ENCODE results near the gene MTSS2. TPM values are rescaled to one million over a fixed set of nuclear protein-coding genes. Genes with fewer than 3 reads are reported as not detected.

The MTSS2 gene
- total RNA-seq, 4 donors from 2014 or later: 74.9 to 238 (median 130) TPM

- TF ChIP-seq POLR2AphosphoS5 (IDR thresholded peaks at IDR 0.05) (peak in 1 of 2 donors; percentile 83), EP300 (IDR thresholded peaks at IDR 0.05) (no peak), POLR2A (IDR thresholded peaks at IDR 0.05; ENCODE audit: low read depth) (no peak)
- 61% methylated on average over 16 of the region's 17 CpGs for WGBS
- no peak for DNase-seq (ENCODE audit: extremely low spot score)
- Histone ChIP-seq H3K27ac (replicated peaks in 1 of 4) (peak overlapping the region; percentile 96 to 99 (median 96)), H3K36me3 (peaks cover 0 to 6% (median 0%) of the 10 kb centered on the region in 4 donors), H3K9me3 (no peaks in the 10 kb centered on the region), H3K27me3 (no peaks in the 10 kb centered on the region), H3K4me3 (peak overlapping the region in 1 of 4 donors; percentile 16), H3K4me1 (peaks cover 90 to 100% (median 96%) of the 10 kb centered on the region in 4 donors)
- intact Hi-C loops (cut with DNase I): no loop called here
Measured at GRCh38 chr16:70694088-70694867, 8.4 kb upstream of the MTSS2 start.

GRCh38 chr16:70692873-70693671 is 7.2 kb upstream of the MTSS2 start:
- Histone ChIP-seq H3K36me3 (no peaks in the 10 kb centered on the region), H3K9me3 (no peaks in the 10 kb centered on the region), H3K27ac (replicated peaks in 1 of 4) (peak overlapping the region; percentile 96 to 99 (median 96)), H3K27me3 (no peaks in the 10 kb centered on the region), H3K4me3 (no peak overlapping the region), H3K4me1 (peaks cover 100% of the 10 kb centered on the region in 4 donors)
- WGBS: 51% methylated on average over 20 of the region's 29 CpGs
- intact Hi-C loops (cut with DNase I): no loop called here
- TF ChIP-seq EP300 (IDR thresholded peaks at IDR 0.05) (no peak), CTCF (IDR thresholded peaks at IDR 0.05) (peak in 2 of 3 experiments; percentile 1 to 7), POLR2AphosphoS5 (IDR thresholded peaks at IDR 0.05) (peak; percentile 82 to 88), POLR2A (IDR thresholded peaks at IDR 0.05; ENCODE audit: low read depth) (peak; percentile 10)
- DNase-seq (ENCODE audit: extremely low spot score): no peak

- Histone ChIP-seq H3K9me3 (no peaks in the 10 kb centered on the region), H3K27me3 (no peaks in the 10 kb centered on the region), H3K27ac (replicated peaks in 1 of 4) (peak overlapping the region; percentile 96 to 99 (median 96)), H3K4me1 (peaks cover 100% of the 10 kb centered on the region in 4 donors), H3K36me3 (no peaks in the 10 kb centered on the region), H3K4me3 (no peak overlapping the region)
- TF ChIP-seq EP300 (IDR thresholded peaks at IDR 0.05) (no peak), POLR2A (IDR thresholded peaks at IDR 0.05; ENCODE audit: low read depth) (no peak), POLR2AphosphoS5 (IDR thresholded peaks at IDR 0.05) (no peak), CTCF (IDR thresholded peaks at IDR 0.05) (no peak)
- intact Hi-C loops (cut with DNase I): no loop called here
- no peak for DNase-seq (ENCODE audit: extremely low spot score)
- 35% methylated on average over 3 of the region's 14 CpGs for WGBS
Measured at GRCh38 chr16:70692130-70692872, 6.4 kb upstream of the MTSS2 start.

- DNase-seq (ENCODE audit: extremely low spot score): no peak
- no peak overlapping the region for H3K4me3 ChIP-seq
- peaks cover 100% of the 10 kb centered on the region in 4 donors for H3K4me1 ChIP-seq
- no peak for TF ChIP-seq CTCF (IDR thresholded peaks at IDR 0.05)
- no peak for TF ChIP-seq EP300 (IDR thresholded peaks at IDR 0.05)
- TF ChIP-seq POLR2A (IDR thresholded peaks at IDR 0.05; ENCODE audit: low read depth): no peak
- TF ChIP-seq POLR2AphosphoS5 (IDR thresholded peaks at IDR 0.05): peak; percentile 88 to 97
- no peaks in the 10 kb centered on the region for H3K9me3 ChIP-seq
- no peaks in the 10 kb centered on the region for H3K27me3 ChIP-seq
- WGBS: no CpG with 5 or more reads among the region's 26 CpGs
- intact Hi-C loops (cut with DNase I): no loop called here
- H3K27ac ChIP-seq (replicated peaks in 1 of 4): peak overlapping the region; percentile 96 to 99 (median 96)
- no peaks in the 10 kb centered on the region for H3K36me3 ChIP-seq
Measured at GRCh38 chr16:70691223-70692129, 5.6 kb upstream of the MTSS2 start.

Measured in esophagus muscularis mucosa (tissue), 4 donors.